ENCODE data around the gene ASAH2. TPM values are rescaled to one million over a fixed set of nuclear protein-coding genes. Genes with fewer than 3 reads are reported as not detected.

The ASAH2 gene
- total RNA-seq, 4 donors from 2014 or later, result 0.11 to 0.81 (median 0.69) TPM

- intact Hi-C loops (cut with DNase I), result no loop called here
- TF ChIP-seq CTCF (IDR thresholded peaks at IDR 0.05) (peak in 4 of 6 experiments; percentile 32 to 53 (median 46)), POLR2A (IDR thresholded peaks at IDR 0.05) (no peak)
- H3K27me3 ChIP-seq, result no peaks in the 10 kb centered on the region
- no peaks in the 10 kb centered on the region for H3K9me3 ChIP-seq
- no peaks in the 10 kb centered on the region for H3K36me3 ChIP-seq
- H3K4me3 ChIP-seq (replicated peaks in 1 of 3), result no peak overlapping the region
- no peak for DNase-seq
- no peak overlapping the region for H3K27ac ChIP-seq
- peaks cover 0 to 4% of the 10 kb centered on the region in 2 donors for H3K4me1 ChIP-seq
- WGBS, 2 donors, result 59% methylated on average over 1 of the region's 1 CpG
Measured at GRCh38 chr10:50291261-50291850, 40.0 kb upstream of the ASAH2 start.

- intact Hi-C loops (cut with DNase I), result no loop called here
- 90 to 91% methylated on average over 6 of the region's 6 CpGs for WGBS, 2 donors
- no peaks in the 10 kb centered on the region for H3K9me3 ChIP-seq
Measured at GRCh38 chr10:50289196-50289595, 37.9 kb upstream of the ASAH2 start.

GRCh38 chr10:50286996-50287803 lies 35.9 kb upstream of the ASAH2 start:
- Histone ChIP-seq H3K27me3 (no peaks in the 10 kb centered on the region), H3K4me1 (peaks cover 0 to 4% of the 10 kb centered on the region in 2 donors), H3K9me3 (no peaks in the 10 kb centered on the region), H3K27ac (no peak overlapping the region), H3K4me3 (replicated peaks in 1 of 3) (no peak overlapping the region), H3K36me3 (no peaks in the 10 kb centered on the region)
- intact Hi-C loops (cut with DNase I), result no loop called here
- DNase-seq, result no peak
- WGBS, 2 donors, result 52 to 78% methylated on average over 9 of the region's 9 CpGs
- no peak for TF ChIP-seq POLR2A (IDR thresholded peaks at IDR 0.05)
- no peak for TF ChIP-seq CTCF (IDR thresholded peaks at IDR 0.05)

More at GRCh38 chr10:50289196-50289595, 37.9 kb upstream of the ASAH2 start:
- TF ChIP-seq POLR2A (IDR thresholded peaks at IDR 0.05) (no peak), CTCF (IDR thresholded peaks at IDR 0.05) (no peak)
- DNase-seq, result no peak
- Histone ChIP-seq H3K27me3 (no peaks in the 10 kb centered on the region), H3K4me3 (replicated peaks in 1 of 3) (no peak overlapping the region), H3K27ac (no peak overlapping the region), H3K36me3 (no peaks in the 10 kb centered on the region), H3K4me1 (peaks cover 0 to 4% of the 10 kb centered on the region in 2 donors)

GRCh38 chr10:50286517-50286916 lies 35.2 kb upstream of the ASAH2 start:
- Histone ChIP-seq H3K27me3 (no peaks in the 10 kb centered on the region), H3K9me3 (no peaks in the 10 kb centered on the region), H3K4me1 (peaks cover 0 to 4% of the 10 kb centered on the region in 2 donors), H3K36me3 (no peaks in the 10 kb centered on the region), H3K4me3 (replicated peaks in 1 of 3) (no peak overlapping the region), H3K27ac (no peak overlapping the region)
- TF ChIP-seq POLR2A (IDR thresholded peaks at IDR 0.05) (no peak), CTCF (IDR thresholded peaks at IDR 0.05) (no peak)
- intact Hi-C loops (cut with DNase I), result no loop called here
- WGBS, 2 donors, result 45 to 52% methylated on average over 2 of the region's 2 CpGs
- DNase-seq, result no peak

GRCh38 chr10:50281967-50282522 lies 30.7 kb upstream of the ASAH2 start:
- no peaks in the 10 kb centered on the region for H3K9me3 ChIP-seq
- intact Hi-C loops (cut with DNase I), result no loop called here
- H3K27me3 ChIP-seq, result no peaks in the 10 kb centered on the region
- H3K27ac ChIP-seq, result no peak overlapping the region
- no peak overlapping the region for H3K4me3 ChIP-seq (replicated peaks in 1 of 3)
- no peaks in the 10 kb centered on the region for H3K36me3 ChIP-seq
- no peak for DNase-seq
- TF ChIP-seq POLR2A (IDR thresholded peaks at IDR 0.05) (no peak), CTCF (IDR thresholded peaks at IDR 0.05) (no peak)
- H3K4me1 ChIP-seq, result no peaks in the 10 kb centered on the region
- WGBS, 2 donors, result 66 to 80% methylated on average over 4 of the region's 4 CpGs
